Uterus (tissue), 4 donors: ENCODE measurements around the gene FN3KRP. TPM values are rescaled to one million over a fixed set of nuclear protein-coding genes. Genes with fewer than 3 reads are reported as not detected.
"Not testable (repeated sequence)": the region's sequence is repeated elsewhere in the genome, so short reads cannot be mapped to it uniquely, and the experiment has no call there.

Experiments used
- DNase-seq, 2 donors: peaks; one replicate each; pipeline ENCODE4 v3.0.0-alpha.2; 2019 to 2020
- H3K27ac ChIP-seq, 2 donors: fragments of 200-600 bp; sonication (generic); 1 replicate in 1 of 2; 2 replicates in 1 of 2; pipeline ENCODE4 v1.5.1; 2016 to 2018
- H3K27me3 ChIP-seq, 2 donors: fragments of 200-600 bp; sonication (generic); one replicate each; pipeline ENCODE4 v1.5.1; 2018 to 2019; ENCODE audit warnings: control low read depth in 1 of 2
- H3K36me3 ChIP-seq, 2 donors: fragments of 200-600 bp; sonication (generic); one replicate each; pipeline ENCODE4 v1.5.1; 2019; ENCODE audit warnings: control low read depth in 1 of 2
- H3K4me1 ChIP-seq, 2 donors: fragments of 200-600 bp; sonication (generic); one replicate each; pipeline ENCODE4 v1.5.1; 2018 to 2019; ENCODE audit warnings: control low read depth in 1 of 2
- H3K4me3 ChIP-seq, 2 donors: fragments of 200-600 bp; sonication (generic); 1 replicate in 1 of 2; 2 replicates in 1 of 2; pipeline ENCODE4 v1.5.1; 2018 to 2019; ENCODE audit warnings: mild to moderate bottlenecking in 1 of 2
- H3K9me3 ChIP-seq, 2 donors: fragments of 200-600 bp; sonication (generic); one replicate each; pipeline ENCODE4 v1.5.1; 2019; ENCODE audit warnings: control low read depth in 1 of 2
- CTCF ChIP-seq, 4 experiments: fragments of 200-600 bp in 2 of 4; fragments of 450-650 bp in 2 of 4; sonication (generic) in 2 of 4; IDR thresholded peaks; one replicate each; pipeline ENCODE4 v1.5.1; 2016 to 2019; ENCODE audit warnings: antibody characterized with exemption in 4 of 4, mild to moderate bottlenecking in 2 of 4, moderate library complexity in 1 of 4
- POLR2A ChIP-seq, 2 donors: fragments of 450-650 bp; IDR thresholded peaks; one replicate each; pipeline ENCODE4 v1.6.1; 2016; ENCODE audit warnings: antibody characterized with exemption in 2 of 2, mild to moderate bottlenecking in 1 of 2, moderate library complexity in 1 of 2
- intact Hi-C: fragments of 100-400 bp; cut with DNase I; formaldehyde crosslinking; loops from one replicate; pipeline ENCODE4 v1.15.1; 2023; ENCODE audit warnings: low total_unique reads
- total RNA-seq, 4 donors: library from RNA; depleted of rRNA in 3 of 4; stranded (reverse); fragments of >200 nt in 3 of 4; gene quantifications; one replicate each; pipeline versions ENCODE4 v1.1.0 to v1.2.4, GENCODE V29; 2014 to 2023
- donor health status: DM: yes; HTN: yes; CAD: no.

FN3KRP gene
- total RNA-seq, 4 donors from 2014 or later: 1.2 to 97.6 (median 32.7) TPM

DNA sequence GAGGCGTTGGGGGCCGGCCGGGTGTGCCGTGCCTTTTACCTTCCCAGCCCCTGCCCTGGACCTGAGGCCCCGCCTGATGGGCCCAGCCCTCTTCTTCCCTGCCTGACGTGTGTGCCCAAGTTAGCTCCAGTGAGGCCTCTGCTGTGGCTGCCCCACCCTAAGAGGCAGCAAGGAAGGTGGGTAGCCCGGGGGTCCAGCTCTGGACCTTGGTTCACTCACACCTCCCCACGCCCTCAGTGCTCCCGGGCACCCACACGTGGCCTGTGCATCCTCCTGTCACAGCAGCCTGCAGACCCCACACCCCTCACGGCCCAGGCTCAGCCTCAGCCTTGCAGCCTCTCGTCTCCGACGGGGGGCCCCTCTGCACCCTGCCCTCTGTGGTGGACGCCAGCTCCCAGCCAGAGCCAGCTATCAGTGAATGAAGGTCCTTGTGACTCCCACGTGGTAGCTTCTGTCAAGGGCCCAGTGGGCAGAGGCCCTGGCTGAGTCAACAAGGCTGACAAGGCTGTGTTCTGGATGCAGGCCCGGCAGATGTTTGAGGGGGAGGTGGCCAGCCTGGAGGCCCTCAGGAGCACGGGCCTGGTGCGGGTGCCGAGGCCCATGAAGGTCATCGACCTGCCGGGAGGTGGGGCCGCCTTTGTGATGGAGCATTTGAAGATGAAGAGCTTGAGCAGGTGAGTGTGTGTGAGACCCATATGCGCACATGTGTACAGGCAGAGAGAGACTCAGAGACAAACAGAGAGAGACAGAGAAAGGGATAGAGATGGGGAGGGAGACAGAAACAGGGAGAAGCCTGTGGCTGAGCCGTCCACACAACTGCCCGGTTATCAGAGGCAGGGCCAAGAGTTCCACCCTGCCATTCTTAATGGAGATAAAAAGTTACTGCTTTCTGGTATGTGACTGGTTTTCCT, 21.7 kb downstream of the FN3KRP start:
- peak in 1 of 2 donors; percentile 36 for DNase-seq

GRCh38 chr17:82740906-82741759, 24.6 kb downstream of the FN3KRP start:
- Histone ChIP-seq H3K4me1 (no peaks in the 10 kb centered on the region), H3K27me3 (no peaks in the 10 kb centered on the region), H3K9me3 (peaks cover 0 to 6% of the 10 kb centered on the region in 2 donors), H3K4me3 (no peak overlapping the region), H3K36me3 (no peaks in the 10 kb centered on the region), H3K27ac (no peak overlapping the region)
- DNase-seq: no peak
- intact Hi-C loops: no loop called here
- TF ChIP-seq POLR2A (IDR thresholded peaks at IDR 0.05) (no peak), CTCF (IDR thresholded peaks at IDR 0.05) (no peak)

More for the DNA sequence above, 21.7 kb downstream of the FN3KRP start:
- Histone ChIP-seq H3K27ac (no peak overlapping the region), H3K36me3 (no peaks in the 10 kb centered on the region), H3K4me3 (no peak overlapping the region), H3K4me1 (no peaks in the 10 kb centered on the region), H3K9me3 (peaks cover 0 to 6% of the 10 kb centered on the region in 2 donors), H3K27me3 (no peaks in the 10 kb centered on the region)
- intact Hi-C loops: no loop called here
- TF ChIP-seq POLR2A (IDR thresholded peaks at IDR 0.05) (no peak), CTCF (IDR thresholded peaks at IDR 0.05) (no peak)

- no peaks in the 10 kb centered on the region for H3K4me1 ChIP-seq
- no peaks in the 10 kb centered on the region for H3K36me3 ChIP-seq
- H3K27me3 ChIP-seq: no peaks in the 10 kb centered on the region
- intact Hi-C loops: no loop called here
- no peak overlapping the region for H3K4me3 ChIP-seq
- no peak for TF ChIP-seq POLR2A (IDR thresholded peaks at IDR 0.05)
- H3K9me3 ChIP-seq: peaks cover 0 to 6% of the 10 kb centered on the region in 2 donors
- DNase-seq: no peak
- no peak overlapping the region for H3K27ac ChIP-seq
Measured at GRCh38 chr17:82743344-82744219, 27.1 kb downstream of the FN3KRP start.

DNA sequence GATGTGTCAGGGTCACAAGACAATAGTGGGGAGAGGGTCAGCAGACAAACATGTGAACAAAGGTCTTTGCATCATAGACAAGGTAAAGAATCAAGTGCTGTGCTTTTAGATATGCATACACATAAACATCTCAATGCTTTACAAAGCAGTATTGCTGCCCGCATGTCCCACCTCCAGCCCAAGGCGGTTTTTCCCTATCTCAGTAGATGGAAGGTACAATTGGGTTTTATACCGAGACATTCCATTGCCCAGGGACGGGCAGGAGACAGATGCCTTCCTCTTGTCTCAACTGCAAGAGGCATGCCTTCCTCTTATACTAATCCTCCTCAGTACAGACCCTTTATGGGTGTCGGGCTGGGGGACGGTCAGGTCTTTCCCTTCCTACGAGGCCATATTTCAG, 28.2 kb downstream of the FN3KRP start:
- H3K4me1 ChIP-seq, H3K36me3 ChIP-seq, DNase-seq, H3K9me3 ChIP-seq, H3K27ac ChIP-seq, intact Hi-C loops, H3K27me3 ChIP-seq, H3K4me3 ChIP-seq: not testable (repeated sequence)

GRCh38 chr17:82745524-82745923, 29.0 kb downstream of the FN3KRP start:
- intact Hi-C loops: no loop called here
- no peaks in the 10 kb centered on the region for H3K36me3 ChIP-seq

More at GRCh38 chr17:82745524-82745923, 29.0 kb downstream of the FN3KRP start:
- Histone ChIP-seq H3K4me3 (no peak overlapping the region), H3K27ac (no peak overlapping the region), H3K9me3 (peaks cover 0 to 4% of the 10 kb centered on the region in 2 donors), H3K27me3 (no peaks in the 10 kb centered on the region), H3K4me1 (no peaks in the 10 kb centered on the region)
- TF ChIP-seq POLR2A (IDR thresholded peaks at IDR 0.05): no peak
- TF ChIP-seq CTCF (IDR thresholded peaks at IDR 0.05): no peak
- DNase-seq: no peak
